ENCODE measurements around the gene STAT1. TPM values are rescaled to one million over a fixed set of nuclear protein-coding genes. Genes with fewer than 3 reads are reported as not detected.

STAT1 gene
- total RNA-seq, 1 donor from 2014 or later, result 29.0 TPM

- H3K27me3 ChIP-seq (ENCODE audit: control insufficient read depth, insufficient read depth, low read length), result no peaks in the 10 kb centered on the region
- DNase-seq (ENCODE audit: low read depth) (no peak), FAIRE-seq (no peak)
- H3K36me3 ChIP-seq (ENCODE audit: control insufficient read depth, insufficient read depth, low read length), result no peaks in the 10 kb centered on the region
- no peak for TF ChIP-seq CTCF (IDR thresholded peaks at IDR 0.05; ENCODE audit: insufficient read depth, low read length, severe bottlenecking)
- no peak overlapping the region for H3K4me3 ChIP-seq (ENCODE audit: low read depth, low read length)
Measured at GRCh38 chr2:190942697-190943096, 71.3 kb downstream of the STAT1 start.

- FAIRE-seq (no peak), DNase-seq (ENCODE audit: low read depth) (no peak)
- no peak overlapping the region for H3K4me3 ChIP-seq (ENCODE audit: low read depth, low read length)
- no peaks in the 10 kb centered on the region for H3K36me3 ChIP-seq (ENCODE audit: control insufficient read depth, insufficient read depth, low read length)
- H3K27me3 ChIP-seq (ENCODE audit: control insufficient read depth, insufficient read depth, low read length), result no peaks in the 10 kb centered on the region
- no peak for TF ChIP-seq CTCF (IDR thresholded peaks at IDR 0.05; ENCODE audit: insufficient read depth, low read length, severe bottlenecking)
Measured at GRCh38 chr2:190941571-190941970, 72.4 kb downstream of the STAT1 start.

- DNase-seq (ENCODE audit: low read depth), result no peak
- Histone ChIP-seq H3K27me3 (ENCODE audit: control insufficient read depth, insufficient read depth, low read length) (no peaks in the 10 kb centered on the region), H3K36me3 (ENCODE audit: control insufficient read depth, insufficient read depth, low read length) (no peaks in the 10 kb centered on the region), H3K4me3 (ENCODE audit: low read depth, low read length) (no peak overlapping the region)
- no peak for TF ChIP-seq CTCF (IDR thresholded peaks at IDR 0.05; ENCODE audit: insufficient read depth, low read length, severe bottlenecking)
- FAIRE-seq, result no peak
Measured at GRCh38 chr2:190940454-190940853, 73.5 kb downstream of the STAT1 start.

- FAIRE-seq (no peak), DNase-seq (ENCODE audit: low read depth) (no peak)
- Histone ChIP-seq H3K36me3 (ENCODE audit: control insufficient read depth, insufficient read depth, low read length) (no peaks in the 10 kb centered on the region), H3K4me3 (ENCODE audit: low read depth, low read length) (no peak overlapping the region), H3K27me3 (ENCODE audit: control insufficient read depth, insufficient read depth, low read length) (no peaks in the 10 kb centered on the region)
- TF ChIP-seq CTCF (IDR thresholded peaks at IDR 0.05; ENCODE audit: insufficient read depth, low read length, severe bottlenecking), result no peak
Measured at GRCh38 chr2:190938771-190939335, 75.1 kb downstream of the STAT1 start.

- TF ChIP-seq CTCF (IDR thresholded peaks at IDR 0.05; ENCODE audit: insufficient read depth, low read length, severe bottlenecking), result no peak
- FAIRE-seq (no peak), DNase-seq (ENCODE audit: low read depth) (no peak)
- H3K27me3 ChIP-seq (ENCODE audit: control insufficient read depth, insufficient read depth, low read length), result no peaks in the 10 kb centered on the region
- H3K4me3 ChIP-seq (ENCODE audit: low read depth, low read length), result no peak overlapping the region
- H3K36me3 ChIP-seq (ENCODE audit: control insufficient read depth, insufficient read depth, low read length), result peaks cover under 1% of the 10 kb centered on the region
Measured at GRCh38 chr2:190935054-190935453, 78.9 kb downstream of the STAT1 start.

GRCh38 chr2:190933361-190933760, 80.6 kb downstream of the STAT1 start:
- no peaks in the 10 kb centered on the region for H3K27me3 ChIP-seq (ENCODE audit: control insufficient read depth, insufficient read depth, low read length)
- peaks cover 2% of the 10 kb centered on the region for H3K36me3 ChIP-seq (ENCODE audit: control insufficient read depth, insufficient read depth, low read length)
- DNase-seq (ENCODE audit: low read depth) (no peak), FAIRE-seq (no peak)
- TF ChIP-seq CTCF (IDR thresholded peaks at IDR 0.05; ENCODE audit: insufficient read depth, low read length, severe bottlenecking), result no peak
- no peak overlapping the region for H3K4me3 ChIP-seq (ENCODE audit: low read depth, low read length)
